HepG2 (cell line): ENCODE measurements around the gene RAB11FIP5. TPM values are rescaled to one million over a fixed set of nuclear protein-coding genes. Genes with fewer than 3 reads are reported as not detected.

ENCODE experiments used
- EEA1 ChIP-seq: sonication (generic); formaldehyde crosslinking; IDR thresholded peaks from 2 replicates; pipeline ENCODE4 v1.5.1; 2020; ENCODE audit warnings: mild to moderate bottlenecking, missing genetic modification reagents, borderline replicate concordance
- NBN ChIP-seq: fragments of 450-650 bp; conservative IDR thresholded peaks from 2 replicates; pipeline ENCODE4 v1.6.1; 2017
- NR3C1 ChIP-seq: sonication (generic); formaldehyde crosslinking; IDR thresholded peaks from 2 replicates; pipeline ENCODE4 v1.4.0; 2020; ENCODE audit warnings: missing genetic modification reagents
- ZMYM3 ChIP-seq: sonication (generic); formaldehyde crosslinking; IDR thresholded peaks from 2 replicates; pipeline ENCODE4 v1.5.1; 2020; ENCODE audit warnings: mild to moderate bottlenecking, missing genetic modification reagents
- ZNF20 ChIP-seq: sonication (generic); formaldehyde crosslinking; IDR thresholded peaks from 2 replicates; pipeline ENCODE4 v1.4.0; 2020; ENCODE audit warnings: mild to moderate bottlenecking, moderate library complexity, missing genetic modification reagents
- ZNF296 ChIP-seq: sonication (generic); formaldehyde crosslinking; conservative IDR thresholded peaks from 2 replicates; pipeline ENCODE4 v1.5.0; 2020; ENCODE audit warnings: mild to moderate bottlenecking, missing genetic modification reagents
- ZNF33B ChIP-seq: sonication (generic); formaldehyde crosslinking; IDR thresholded peaks from 2 replicates; pipeline ENCODE4 v1.5.1; 2020; ENCODE audit warnings: mild to moderate bottlenecking, missing genetic modification reagents
- polyA plus RNA-seq, 8 experiments: library from polyadenylated mRNA; depleted of rRNA in 3 of 8; stranded (reverse) in 7 of 8; unstranded in 1 of 8; fragments of >200 nt; fragmentation: Illumina TruSeq in 4 of 8; extraction: Trizol in 4 of 8; gene quantifications; 2 replicates each; pipeline versions ENCODE4 v1.2.1 to v1.2.3, GENCODE V29; 2011 to 2016; ENCODE audit warnings: low read depth in 4 of 8, missing spikeins in 1 of 8, mixed read lengths in 1 of 8; ENCODE audit not compliant: insufficient read depth in 1 of 8
- total RNA-seq, 5 experiments: library from RNA; depleted of rRNA; stranded (reverse); fragments of >200 nt; fragmentation: Illumina TruSeq; extraction: Trizol; gene quantifications; 2 replicates each; pipeline ENCODE4 v1.2.3, GENCODE V29; 2016; ENCODE audit warnings: low read depth in 1 of 5
- TF ChIP-seq, protein P1 (sequence below): sonication (generic); formaldehyde crosslinking; IDR thresholded peaks from 2 replicates; pipeline ENCODE4 v1.5.0; 2020; ENCODE audit warnings: missing genetic modification reagents
- TF ChIP-seq, protein P2 (sequence below): sonication (generic); formaldehyde crosslinking; IDR thresholded peaks from 2 replicates; pipeline ENCODE4 v1.5.0; 2020; ENCODE audit warnings: mild to moderate bottlenecking, missing genetic modification reagents
- TF ChIP-seq, protein P3 (sequence below): sonication (generic); formaldehyde crosslinking; IDR thresholded peaks from 2 replicates; pipeline ENCODE4 v1.8.1; 2023; ENCODE audit warnings: missing genetic modification reagents, mild to moderate bottlenecking, borderline replicate concordance
- TF ChIP-seq, protein P4 (sequence below): IDR thresholded peaks from 2 replicates; pipeline ENCODE4 v1.6.1; 2012; ENCODE audit warnings: inconsistent platforms
- TF ChIP-seq, protein P5 (sequence below): sonication (generic); formaldehyde crosslinking; IDR thresholded peaks from 2 replicates; pipeline ENCODE4 v1.4.0; 2020; ENCODE audit warnings: mild to moderate bottlenecking, missing genetic modification reagents
- TF ChIP-seq, protein P6 (sequence below): sonication (generic); formaldehyde crosslinking; IDR thresholded peaks from 2 replicates; pipeline ENCODE4 v1.5.0; 2020; ENCODE audit warnings: missing genetic modification reagents
- TF ChIP-seq, protein P7 (sequence below): sonication (generic); formaldehyde crosslinking; IDR thresholded peaks from 2 replicates; pipeline ENCODE4 v1.4.0; 2020; ENCODE audit warnings: missing genetic modification reagents
- TF ChIP-seq, protein P8 (sequence below): sonication (generic); formaldehyde crosslinking; IDR thresholded peaks from 2 replicates; pipeline ENCODE4 v1.4.0; 2020; ENCODE audit warnings: missing genetic modification reagents

The RAB11FIP5 gene
- total and polyA plus RNA-seq, 2 of the 13 experiments (the other 11 are each of a cell fraction or from before 2014, with no cell fraction given) = 9.4 to 22.9 TPM

DNA sequence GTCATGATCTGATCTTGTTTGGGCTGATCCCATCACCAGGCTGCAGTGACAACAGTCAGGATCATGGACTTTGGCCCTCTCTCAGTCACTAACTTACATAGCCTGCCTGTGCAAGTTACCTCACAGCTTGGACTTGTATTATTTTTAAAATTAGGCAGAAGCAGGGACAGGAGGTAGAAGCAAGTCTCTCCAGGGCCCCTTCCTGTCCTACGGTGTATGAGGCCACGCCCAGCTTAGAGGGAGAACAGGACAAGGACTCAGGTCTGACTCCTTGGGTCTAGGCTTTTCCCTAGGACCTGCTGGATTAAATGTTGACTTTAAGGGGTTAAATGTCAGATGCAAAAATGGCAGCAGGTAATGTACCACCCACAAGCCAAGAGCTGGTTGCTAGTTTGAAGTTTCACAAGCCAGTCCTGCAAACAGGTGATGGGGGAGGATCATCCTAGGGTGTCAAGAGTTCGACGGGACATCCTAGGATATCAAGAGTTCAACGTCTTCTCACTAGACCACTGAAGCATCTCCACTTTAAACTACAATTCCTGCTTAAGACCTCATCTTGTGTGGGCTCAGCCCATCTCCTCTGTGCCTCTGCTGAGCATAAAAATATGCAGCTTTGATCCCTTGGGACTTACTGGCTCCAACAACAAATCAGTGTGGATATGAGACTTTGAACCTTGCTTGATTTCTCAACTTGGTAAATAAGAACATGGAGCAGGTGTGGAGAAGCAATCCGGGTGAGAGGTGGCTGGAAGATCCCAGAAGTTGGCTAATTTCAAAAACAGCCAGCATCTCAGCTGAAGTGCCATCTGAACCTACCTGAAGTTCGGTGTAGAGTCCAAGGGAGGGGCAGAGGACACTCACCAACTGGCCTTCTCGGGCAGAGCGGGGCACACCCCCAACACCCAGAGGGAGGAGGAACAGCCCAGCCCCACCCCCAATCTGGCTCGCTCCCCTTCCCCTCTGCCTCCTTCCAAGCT lies 80.7 kb downstream of the RAB11FIP5 start (continued):
- TF ChIP-seq NR3C1 (CRISPR knock-in tag) = no peak
- TF ChIP-seq ZNF20 (CRISPR knock-in tag) = no peak
- TF ChIP-seq ZNF33B (CRISPR knock-in tag) = 0 out of 2 replicates have a peak, but pooled peaks have one; percentile 62
- TF ChIP-seq, protein P1, sequence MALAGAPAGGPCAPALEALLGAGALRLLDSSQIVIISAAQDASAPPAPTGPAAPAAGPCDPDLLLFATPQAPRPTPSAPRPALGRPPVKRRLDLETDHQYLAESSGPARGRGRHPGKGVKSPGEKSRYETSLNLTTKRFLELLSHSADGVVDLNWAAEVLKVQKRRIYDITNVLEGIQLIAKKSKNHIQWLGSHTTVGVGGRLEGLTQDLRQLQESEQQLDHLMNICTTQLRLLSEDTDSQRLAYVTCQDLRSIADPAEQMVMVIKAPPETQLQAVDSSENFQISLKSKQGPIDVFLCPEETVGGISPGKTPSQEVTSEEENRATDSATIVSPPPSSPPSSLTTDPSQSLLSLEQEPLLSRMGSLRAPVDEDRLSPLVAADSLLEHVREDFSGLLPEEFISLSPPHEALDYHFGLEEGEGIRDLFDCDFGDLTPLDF = peak; percentile 28; the same call in 1 of the 2 replicates
- no peak for TF ChIP-seq NBN
- TF ChIP-seq, protein P2, sequence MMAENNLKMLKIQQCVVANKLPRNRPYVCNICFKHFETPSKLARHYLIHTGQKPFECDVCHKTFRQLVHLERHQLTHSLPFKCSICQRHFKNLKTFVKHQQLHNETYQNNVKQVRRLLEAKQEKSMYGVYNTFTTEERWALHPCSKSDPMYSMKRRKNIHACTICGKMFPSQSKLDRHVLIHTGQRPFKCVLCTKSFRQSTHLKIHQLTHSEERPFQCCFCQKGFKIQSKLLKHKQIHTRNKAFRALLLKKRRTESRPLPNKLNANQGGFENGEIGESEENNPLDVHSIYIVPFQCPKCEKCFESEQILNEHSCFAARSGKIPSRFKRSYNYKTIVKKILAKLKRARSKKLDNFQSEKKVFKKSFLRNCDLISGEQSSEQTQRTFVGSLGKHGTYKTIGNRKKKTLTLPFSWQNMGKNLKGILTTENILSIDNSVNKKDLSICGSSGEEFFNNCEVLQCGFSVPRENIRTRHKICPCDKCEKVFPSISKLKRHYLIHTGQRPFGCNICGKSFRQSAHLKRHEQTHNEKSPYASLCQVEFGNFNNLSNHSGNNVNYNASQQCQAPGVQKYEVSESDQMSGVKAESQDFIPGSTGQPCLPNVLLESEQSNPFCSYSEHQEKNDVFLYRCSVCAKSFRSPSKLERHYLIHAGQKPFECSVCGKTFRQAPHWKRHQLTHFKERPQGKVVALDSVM = peak; percentile 70
- peak; percentile 83 for TF ChIP-seq ZMYM3 (CRISPR knock-in tag)
- TF ChIP-seq EEA1 (CRISPR knock-in tag) = 0 out of 2 replicates have a peak, but pooled peaks have one; percentile 37
- TF ChIP-seq, protein P3, sequence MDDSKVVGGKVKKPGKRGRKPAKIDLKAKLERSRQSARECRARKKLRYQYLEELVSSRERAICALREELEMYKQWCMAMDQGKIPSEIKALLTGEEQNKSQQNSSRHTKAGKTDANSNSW (CRISPR knock-in tag) = 0 out of 2 replicates have a peak, but pooled peaks have one; percentile 43
- TF ChIP-seq, protein P4, sequence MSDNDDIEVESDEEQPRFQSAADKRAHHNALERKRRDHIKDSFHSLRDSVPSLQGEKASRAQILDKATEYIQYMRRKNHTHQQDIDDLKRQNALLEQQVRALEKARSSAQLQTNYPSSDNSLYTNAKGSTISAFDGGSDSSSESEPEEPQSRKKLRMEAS = peak; percentile 68; the same call in 1 of the 2 replicates
- no peak for TF ChIP-seq ZNF296 (CRISPR knock-in tag)
- TF ChIP-seq, protein P5, sequence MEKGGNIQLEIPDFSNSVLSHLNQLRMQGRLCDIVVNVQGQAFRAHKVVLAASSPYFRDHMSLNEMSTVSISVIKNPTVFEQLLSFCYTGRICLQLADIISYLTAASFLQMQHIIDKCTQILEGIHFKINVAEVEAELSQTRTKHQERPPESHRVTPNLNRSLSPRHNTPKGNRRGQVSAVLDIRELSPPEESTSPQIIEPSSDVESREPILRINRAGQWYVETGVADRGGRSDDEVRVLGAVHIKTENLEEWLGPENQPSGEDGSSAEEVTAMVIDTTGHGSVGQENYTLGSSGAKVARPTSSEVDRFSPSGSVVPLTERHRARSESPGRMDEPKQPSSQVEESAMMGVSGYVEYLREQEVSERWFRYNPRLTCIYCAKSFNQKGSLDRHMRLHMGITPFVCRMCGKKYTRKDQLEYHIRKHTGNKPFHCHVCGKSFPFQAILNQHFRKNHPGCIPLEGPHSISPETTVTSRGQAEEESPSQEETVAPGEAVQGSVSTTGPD (CRISPR knock-in tag) = peak; percentile 41; the same call in 1 of the 2 replicates
- TF ChIP-seq, protein P6, sequence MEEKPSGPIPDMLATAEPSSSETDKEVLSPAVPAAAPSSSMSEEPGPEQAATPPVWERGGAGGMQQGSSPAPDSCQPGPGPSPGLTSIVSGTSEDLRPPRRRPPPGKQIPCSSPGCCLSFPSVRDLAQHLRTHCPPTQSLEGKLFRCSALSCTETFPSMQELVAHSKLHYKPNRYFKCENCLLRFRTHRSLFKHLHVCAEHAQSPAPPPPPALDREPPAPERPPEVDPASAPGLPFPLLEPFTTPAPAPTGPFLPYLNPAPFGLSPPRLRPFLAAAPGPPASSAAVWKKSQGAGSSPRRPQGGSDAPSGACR (CRISPR knock-in tag) = peak; percentile 91
- TF ChIP-seq, protein P7, sequence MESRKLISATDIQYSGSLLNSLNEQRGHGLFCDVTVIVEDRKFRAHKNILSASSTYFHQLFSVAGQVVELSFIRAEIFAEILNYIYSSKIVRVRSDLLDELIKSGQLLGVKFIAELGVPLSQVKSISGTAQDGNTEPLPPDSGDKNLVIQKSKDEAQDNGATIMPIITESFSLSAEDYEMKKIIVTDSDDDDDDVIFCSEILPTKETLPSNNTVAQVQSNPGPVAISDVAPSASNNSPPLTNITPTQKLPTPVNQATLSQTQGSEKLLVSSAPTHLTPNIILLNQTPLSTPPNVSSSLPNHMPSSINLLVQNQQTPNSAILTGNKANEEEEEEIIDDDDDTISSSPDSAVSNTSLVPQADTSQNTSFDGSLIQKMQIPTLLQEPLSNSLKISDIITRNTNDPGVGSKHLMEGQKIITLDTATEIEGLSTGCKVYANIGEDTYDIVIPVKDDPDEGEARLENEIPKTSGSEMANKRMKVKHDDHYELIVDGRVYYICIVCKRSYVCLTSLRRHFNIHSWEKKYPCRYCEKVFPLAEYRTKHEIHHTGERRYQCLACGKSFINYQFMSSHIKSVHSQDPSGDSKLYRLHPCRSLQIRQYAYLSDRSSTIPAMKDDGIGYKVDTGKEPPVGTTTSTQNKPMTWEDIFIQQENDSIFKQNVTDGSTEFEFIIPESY (CRISPR knock-in tag) = 0 out of 2 replicates have a peak, but pooled peaks have one; percentile 20
- TF ChIP-seq, protein P8, sequence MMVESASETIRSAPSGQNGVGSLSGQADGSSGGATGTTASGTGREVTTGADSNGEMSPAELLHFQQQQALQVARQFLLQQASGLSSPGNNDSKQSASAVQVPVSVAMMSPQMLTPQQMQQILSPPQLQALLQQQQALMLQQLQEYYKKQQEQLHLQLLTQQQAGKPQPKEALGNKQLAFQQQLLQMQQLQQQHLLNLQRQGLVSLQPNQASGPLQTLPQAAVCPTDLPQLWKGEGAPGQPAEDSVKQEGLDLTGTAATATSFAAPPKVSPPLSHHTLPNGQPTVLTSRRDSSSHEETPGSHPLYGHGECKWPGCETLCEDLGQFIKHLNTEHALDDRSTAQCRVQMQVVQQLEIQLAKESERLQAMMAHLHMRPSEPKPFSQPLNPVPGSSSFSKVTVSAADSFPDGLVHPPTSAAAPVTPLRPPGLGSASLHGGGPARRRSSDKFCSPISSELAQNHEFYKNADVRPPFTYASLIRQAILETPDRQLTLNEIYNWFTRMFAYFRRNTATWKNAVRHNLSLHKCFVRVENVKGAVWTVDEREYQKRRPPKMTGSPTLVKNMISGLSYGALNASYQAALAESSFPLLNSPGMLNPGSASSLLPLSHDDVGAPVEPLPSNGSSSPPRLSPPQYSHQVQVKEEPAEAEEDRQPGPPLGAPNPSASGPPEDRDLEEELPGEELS (CRISPR knock-in tag) = peak; percentile 92
